GM12891 (cell line): ENCODE data around the gene PTPRG.

ENCODE experiments used
- DNase-seq: peaks from one replicate; pipeline ENCODE4 v3.0.0; 2011; ENCODE audit warnings: low spot score; ENCODE audit not compliant: insufficient read length
- FAIRE-seq: peaks from 2 replicates; lab custom pipeline; 2011; peaks lifted over from hg19 to GRCh38; lab: Jason Lieb, UNC
- PAX5 ChIP-seq: IDR thresholded peaks from 2 replicates; pipeline ENCODE4 v1.6.1; 2011; ENCODE audit warnings: low read length, moderate library complexity, mild to moderate bottlenecking; ENCODE audit not compliant: insufficient read depth, severe bottlenecking
- POLR2A ChIP-seq: IDR thresholded peaks from 2 replicates; pipeline ENCODE4 v1.6.1; 2011; ENCODE audit warnings: low read depth, low read length, control low read depth
- POLR2AphosphoS5 ChIP-seq: IDR thresholded peaks from 2 replicates; pipeline ENCODE4 v1.6.1; 2011; ENCODE audit warnings: low read depth, low read length, control low read depth
- POU2F2 ChIP-seq: IDR thresholded peaks from 2 replicates; pipeline ENCODE4 v1.6.1; 2011; ENCODE audit warnings: low read depth, mild to moderate bottlenecking, control low read depth, low read length, moderate library complexity
- SPI1 ChIP-seq: IDR thresholded peaks from 2 replicates; pipeline ENCODE4 v1.6.1; 2011; ENCODE audit warnings: low read depth, low read length, control low read depth
- TAF1 ChIP-seq: IDR thresholded peaks from 2 replicates; pipeline ENCODE4 v1.6.1; 2011; ENCODE audit warnings: low read depth, low read length, control low read depth

Gene PTPRG

DNA sequence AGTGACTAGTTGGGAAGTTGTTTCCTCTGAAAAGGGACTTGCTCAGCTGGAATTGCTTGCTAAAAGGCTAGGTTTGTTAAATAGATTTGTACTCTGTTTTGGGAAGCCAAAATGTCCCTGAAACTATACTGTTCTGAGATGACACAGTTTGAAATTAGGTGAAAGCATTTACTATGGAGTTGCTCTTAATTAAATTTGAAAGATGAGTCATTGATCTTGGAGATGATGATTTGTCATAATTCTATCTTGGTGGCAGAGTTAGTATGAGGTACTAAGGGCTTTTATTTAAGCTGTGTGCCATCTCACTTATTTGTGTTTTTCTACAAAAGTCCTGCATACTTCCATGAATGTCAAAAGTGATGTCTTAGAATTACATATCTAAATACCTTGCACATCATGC is 320.9 kb downstream of the PTPRG start:
- no peak for DNase-seq
- TF ChIP-seq SPI1 (no peak), POU2F2 (no peak), PAX5 (no peak), TAF1 (no peak), POLR2AphosphoS5 (no peak), POLR2A (no peak)
- FAIRE-seq: no peak

DNA sequence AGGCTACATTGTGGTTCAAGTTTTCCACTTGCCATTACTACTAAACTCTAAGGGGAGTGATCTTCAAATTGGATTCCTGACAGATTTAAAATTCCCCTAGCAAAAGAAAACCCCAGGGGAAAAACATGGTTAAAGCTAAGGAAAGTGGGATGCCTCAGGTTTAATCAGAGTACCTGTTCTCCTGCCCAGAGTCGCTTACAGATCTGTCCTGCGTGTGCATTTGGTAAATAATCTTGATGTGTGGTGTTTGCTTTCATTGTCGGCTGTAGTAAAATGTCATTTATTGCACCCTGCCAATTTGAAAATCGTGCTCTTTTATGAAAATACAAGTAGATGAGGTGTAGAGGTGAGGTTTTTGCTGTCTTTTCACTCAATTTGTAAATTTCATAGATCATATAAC is 323.4 kb downstream of the PTPRG start:
- no peak for FAIRE-seq
- TF ChIP-seq POU2F2 (no peak), TAF1 (no peak), POLR2A (no peak), PAX5 (no peak), POLR2AphosphoS5 (no peak), SPI1 (no peak)
- no peak for DNase-seq

DNA sequence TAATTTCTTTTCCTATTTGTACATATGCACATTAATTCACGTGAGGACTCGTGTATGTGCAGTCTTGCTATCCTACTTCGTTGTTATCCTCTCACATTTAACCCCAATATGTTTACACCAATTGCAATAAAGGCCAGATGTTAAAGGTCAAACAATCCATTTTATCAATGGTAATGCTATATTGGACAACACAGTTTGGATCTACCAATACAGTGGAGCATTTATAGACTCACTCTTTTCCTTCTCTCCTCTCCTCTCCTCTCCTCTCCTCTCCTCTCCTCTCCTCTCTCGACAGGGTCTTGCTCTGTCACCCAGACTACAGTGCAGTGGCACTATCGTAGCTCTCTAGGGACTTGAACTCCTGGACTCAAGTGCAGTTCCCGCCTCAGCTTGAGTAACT is 324.0 kb downstream of the PTPRG start:
- TF ChIP-seq POLR2AphosphoS5: no peak
- TF ChIP-seq SPI1: no peak
- TF ChIP-seq TAF1: no peak
- no peak for TF ChIP-seq POLR2A
- TF ChIP-seq PAX5: no peak
- TF ChIP-seq POU2F2: no peak
- DNase-seq (no peak), FAIRE-seq (no peak)

DNA sequence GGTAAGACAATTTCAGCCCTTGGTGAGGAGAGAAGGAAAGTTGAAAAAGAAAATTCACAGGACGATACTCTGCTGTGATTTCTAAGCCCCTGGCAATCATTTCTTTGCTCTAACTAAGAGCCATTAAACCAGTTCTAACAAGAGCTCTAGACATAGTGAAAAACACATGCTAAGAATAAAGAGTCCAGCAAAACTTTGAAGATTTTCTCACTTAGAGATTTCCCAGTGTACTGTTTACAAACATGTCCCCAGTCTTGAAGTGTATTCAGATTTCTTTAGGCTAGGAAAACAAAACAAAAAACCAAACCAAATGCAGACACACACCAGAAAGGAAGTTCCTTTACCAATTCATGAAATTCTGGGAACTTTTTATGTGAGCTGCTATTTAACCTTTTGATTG is 325.8 kb downstream of the PTPRG start:
- FAIRE-seq (no peak), DNase-seq (no peak)
- TF ChIP-seq SPI1: no peak
- no peak for TF ChIP-seq POU2F2
- no peak for TF ChIP-seq POLR2A
- TF ChIP-seq POLR2AphosphoS5: no peak
- TF ChIP-seq TAF1: no peak
- no peak for TF ChIP-seq PAX5

DNA sequence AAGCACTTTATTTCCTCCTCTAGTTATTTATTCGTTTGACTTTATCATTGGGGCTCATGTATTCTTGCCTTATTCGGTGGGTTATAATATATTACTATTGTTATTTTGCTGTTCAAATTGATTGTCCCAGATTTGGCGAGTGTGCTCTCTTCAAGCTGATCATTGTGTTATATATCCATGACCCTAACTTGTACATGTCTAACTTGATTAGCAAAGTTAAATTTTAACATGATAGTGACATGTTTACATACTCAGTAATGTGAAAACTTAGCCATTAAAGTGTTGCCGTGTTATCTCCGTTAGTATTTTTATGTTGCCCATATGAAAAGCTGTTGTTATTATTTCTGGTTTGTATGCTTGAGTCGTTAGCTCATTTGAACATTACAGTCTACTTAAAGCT is 327.9 kb downstream of the PTPRG start:
- DNase-seq (no peak), FAIRE-seq (no peak)
- TF ChIP-seq POLR2AphosphoS5: no peak
- no peak for TF ChIP-seq SPI1

DNA sequence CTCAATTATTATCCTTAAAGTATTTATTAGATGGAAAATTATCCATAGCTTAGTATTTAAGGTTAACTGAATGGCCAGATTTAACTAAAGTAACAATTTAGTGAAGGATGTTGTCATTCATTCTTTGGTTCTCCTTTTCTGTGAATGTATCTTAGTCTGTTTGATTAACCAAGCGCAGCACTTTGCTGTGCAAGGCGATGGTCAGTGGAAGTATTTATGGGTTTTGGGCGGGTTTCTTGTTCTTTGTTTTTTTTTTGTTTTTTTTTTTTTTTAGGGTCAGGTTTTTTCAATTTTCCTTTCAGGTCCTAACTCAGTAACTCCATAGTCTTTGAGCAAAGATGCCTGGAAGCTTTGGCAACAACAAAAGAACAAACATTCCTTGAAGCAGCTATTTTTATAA is 328.8 kb downstream of the PTPRG start:
- no peak for FAIRE-seq
- DNase-seq: no peak
- TF ChIP-seq SPI1: no peak
- no peak for TF ChIP-seq POLR2AphosphoS5
- no peak for TF ChIP-seq POLR2A
- no peak for TF ChIP-seq TAF1
- TF ChIP-seq PAX5: no peak
- no peak for TF ChIP-seq POU2F2

DNA sequence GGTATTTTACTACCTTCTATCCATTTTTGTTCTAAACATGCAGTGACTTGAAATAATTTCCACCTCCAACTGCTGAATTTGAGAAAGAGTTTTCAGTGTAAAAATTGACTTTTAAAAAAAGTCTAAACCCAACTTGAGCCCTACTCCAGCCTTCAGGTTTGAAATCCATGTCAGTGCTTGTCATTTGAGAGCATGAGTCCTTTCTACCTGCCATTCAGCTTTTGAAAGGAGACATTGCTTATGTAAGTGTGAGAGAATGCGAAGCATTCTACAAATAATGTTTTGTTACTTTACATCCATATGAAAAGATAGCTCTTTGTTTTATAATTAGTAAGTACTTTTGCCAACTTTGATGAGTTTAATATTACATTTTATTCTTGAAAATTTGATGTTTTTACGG is 329.2 kb downstream of the PTPRG start:
- no peak for TF ChIP-seq POLR2A
- TF ChIP-seq PAX5: no peak
- no peak for TF ChIP-seq POLR2AphosphoS5
- TF ChIP-seq TAF1: no peak
- TF ChIP-seq SPI1: no peak
- no peak for TF ChIP-seq POU2F2
- DNase-seq (no peak), FAIRE-seq (no peak)

DNA sequence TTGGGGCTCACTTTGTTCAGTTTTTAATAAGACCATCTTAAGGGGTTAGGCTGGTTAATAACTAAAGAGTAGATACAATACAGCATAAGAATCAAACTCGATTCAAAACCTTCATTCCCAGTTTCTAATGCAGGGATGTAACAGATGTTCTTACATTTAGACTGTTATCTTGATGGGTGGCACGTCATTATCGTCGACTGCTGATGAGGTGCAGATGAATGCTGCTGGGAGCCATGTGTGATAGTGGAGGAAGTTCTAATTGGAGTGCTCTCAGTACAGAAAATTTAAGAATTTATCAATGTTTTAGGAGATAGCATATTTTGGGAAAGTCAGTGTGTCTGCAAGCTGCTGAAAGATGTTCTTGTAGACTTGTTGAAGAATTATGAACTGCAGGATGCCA is 331.5 kb downstream of the PTPRG start:
- TF ChIP-seq TAF1 (no peak), PAX5 (no peak), POLR2AphosphoS5 (no peak), POU2F2 (no peak), POLR2A (no peak), SPI1 (no peak)
- no peak for FAIRE-seq
- DNase-seq: no peak

DNA sequence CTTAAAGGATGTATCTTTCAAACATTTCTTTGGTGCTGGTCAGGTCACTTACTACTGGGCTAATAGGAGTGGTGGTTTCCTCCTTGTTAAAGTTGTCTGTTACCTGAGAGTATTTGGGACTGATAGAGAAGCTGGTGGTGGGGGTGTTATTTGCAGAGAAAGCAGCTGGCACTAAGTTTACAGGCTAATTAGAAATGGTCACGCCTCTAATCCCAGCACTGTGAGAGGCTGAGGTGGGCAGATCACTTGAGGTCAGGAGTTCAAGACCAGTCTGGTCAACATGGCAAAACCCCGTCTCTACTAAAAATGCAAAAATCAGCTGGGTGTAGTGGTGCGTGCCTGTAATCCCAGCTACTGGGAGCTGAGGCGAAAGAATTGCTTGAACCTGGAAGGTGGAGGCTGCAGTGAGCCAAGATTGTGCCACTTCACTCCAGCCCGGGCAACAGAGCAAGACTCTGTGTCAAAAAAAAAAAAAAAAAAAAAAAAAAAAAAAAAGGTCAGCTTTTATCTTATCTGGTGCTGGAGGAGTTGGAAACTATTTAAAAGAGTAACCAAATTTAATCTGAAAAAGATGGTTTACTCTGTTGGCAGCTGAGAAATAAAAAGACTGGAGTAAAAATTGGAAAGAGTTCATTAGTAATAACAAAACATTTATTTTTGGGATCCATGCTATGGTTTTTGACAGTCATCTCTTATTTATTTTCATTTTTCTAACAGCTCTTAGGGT is 332.6 kb downstream of the PTPRG start:
- no peak for DNase-seq
- FAIRE-seq: no peak
- no peak for TF ChIP-seq POU2F2
- no peak for TF ChIP-seq TAF1
- no peak for TF ChIP-seq SPI1
- no peak for TF ChIP-seq POLR2A
- no peak for TF ChIP-seq PAX5
